AG09319 (cell line): Measurements from ENCODE around the gene FAAH.

Experiments
- DNase-seq: peaks from one replicate; pipeline ENCODE4 v3.0.0-alpha.2; 2010; ENCODE audit warnings: low read depth; ENCODE audit errors: extremely low read depth
- CTCF ChIP-seq: IDR thresholded peaks from 2 replicates; pipeline ENCODE4 v1.5.1; 2011; ENCODE audit warnings: low read depth, mild to moderate bottlenecking, inconsistent platforms, low read length, moderate library complexity

FAAH gene

GRCh38 chr1:46408356-46409062 lies 14.4 kb downstream of the FAAH start:
- TF ChIP-seq CTCF, result no peak

DNA sequence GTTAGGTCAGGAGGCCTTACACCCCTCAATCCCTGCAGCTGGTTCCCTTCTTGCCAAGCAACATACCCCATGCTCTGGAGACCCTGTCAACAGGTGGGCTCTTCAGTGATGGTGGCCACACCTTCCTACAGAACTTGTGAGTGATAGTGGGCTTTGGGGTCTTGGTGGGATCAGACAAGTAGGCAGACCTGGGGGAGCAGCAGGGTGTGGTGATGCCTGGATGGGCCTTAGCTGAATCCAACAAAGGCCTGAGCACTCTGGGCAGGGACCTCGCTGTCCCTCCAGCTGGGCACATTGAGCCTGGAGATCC lies 14.9 kb downstream of the FAAH start:
- no peak for DNase-seq
- no peak for TF ChIP-seq CTCF

More at GRCh38 chr1:46408356-46409062, 14.4 kb downstream of the FAAH start:
- DNase-seq, result no peak

DNA sequence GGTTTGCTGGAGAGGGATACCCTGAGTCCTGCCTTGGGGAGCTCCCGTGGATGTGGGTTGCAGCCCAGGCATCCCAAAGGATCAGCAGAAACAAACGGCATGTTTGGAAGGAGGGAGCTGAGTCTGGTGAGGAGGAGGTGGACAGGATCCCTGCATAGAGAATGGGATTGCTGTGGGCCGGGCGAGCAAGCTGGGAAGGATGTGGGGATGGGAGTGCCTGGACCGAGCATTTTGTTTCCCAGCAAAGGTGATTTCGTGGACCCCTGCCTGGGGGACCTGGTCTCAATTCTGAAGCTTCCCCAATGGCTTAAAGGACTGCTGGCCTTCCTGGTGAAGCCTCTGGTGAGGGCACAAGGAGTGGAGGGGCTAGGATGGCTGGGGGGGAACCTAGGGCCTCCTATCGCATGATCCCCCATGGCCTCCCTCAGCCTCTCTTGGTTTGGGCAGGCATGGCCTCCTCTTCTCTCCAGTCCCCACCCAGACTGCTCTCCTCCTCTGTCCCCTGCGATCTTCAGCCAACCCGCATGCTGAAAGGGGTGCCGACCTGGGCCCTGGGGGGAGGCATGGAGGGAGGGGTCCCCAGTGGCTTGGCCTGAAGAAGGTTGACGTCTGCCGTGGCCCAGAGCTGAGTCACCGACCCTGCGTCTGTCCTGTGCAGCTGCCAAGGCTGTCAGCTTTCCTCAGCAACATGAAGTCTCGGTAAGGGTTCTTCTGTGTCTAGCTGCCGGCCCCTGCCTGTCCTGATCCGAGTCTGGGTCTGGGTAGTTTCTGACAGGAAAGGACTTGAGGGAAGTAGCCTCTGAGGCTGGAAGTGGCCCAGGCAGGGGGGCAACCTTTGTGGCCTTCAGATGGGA lies 16.3 kb downstream of the FAAH start:
- DNase-seq, result no peak
- TF ChIP-seq CTCF, result no peak

DNA sequence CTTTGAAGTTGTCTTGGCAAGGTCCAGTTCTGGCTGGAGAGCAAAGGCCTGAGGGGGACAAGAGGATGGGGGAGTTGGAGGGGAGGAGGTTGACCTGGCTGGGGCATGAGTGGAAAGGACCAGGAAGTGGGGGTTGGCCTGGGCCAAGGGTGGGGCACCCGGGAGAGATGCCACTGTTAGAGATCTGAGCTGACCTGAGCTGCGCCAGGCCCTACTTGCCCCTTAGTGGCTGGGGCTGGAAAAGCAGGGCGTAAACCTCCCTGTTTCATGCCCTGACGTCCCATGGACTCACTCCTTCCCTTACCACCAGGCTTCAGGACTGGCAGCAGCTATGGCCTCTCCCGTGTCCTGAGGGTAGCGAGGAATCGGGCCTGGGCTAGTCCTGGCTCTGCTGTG lies 16.9 kb downstream of the FAAH start:
- TF ChIP-seq CTCF, result no peak
- no peak for DNase-seq

DNA sequence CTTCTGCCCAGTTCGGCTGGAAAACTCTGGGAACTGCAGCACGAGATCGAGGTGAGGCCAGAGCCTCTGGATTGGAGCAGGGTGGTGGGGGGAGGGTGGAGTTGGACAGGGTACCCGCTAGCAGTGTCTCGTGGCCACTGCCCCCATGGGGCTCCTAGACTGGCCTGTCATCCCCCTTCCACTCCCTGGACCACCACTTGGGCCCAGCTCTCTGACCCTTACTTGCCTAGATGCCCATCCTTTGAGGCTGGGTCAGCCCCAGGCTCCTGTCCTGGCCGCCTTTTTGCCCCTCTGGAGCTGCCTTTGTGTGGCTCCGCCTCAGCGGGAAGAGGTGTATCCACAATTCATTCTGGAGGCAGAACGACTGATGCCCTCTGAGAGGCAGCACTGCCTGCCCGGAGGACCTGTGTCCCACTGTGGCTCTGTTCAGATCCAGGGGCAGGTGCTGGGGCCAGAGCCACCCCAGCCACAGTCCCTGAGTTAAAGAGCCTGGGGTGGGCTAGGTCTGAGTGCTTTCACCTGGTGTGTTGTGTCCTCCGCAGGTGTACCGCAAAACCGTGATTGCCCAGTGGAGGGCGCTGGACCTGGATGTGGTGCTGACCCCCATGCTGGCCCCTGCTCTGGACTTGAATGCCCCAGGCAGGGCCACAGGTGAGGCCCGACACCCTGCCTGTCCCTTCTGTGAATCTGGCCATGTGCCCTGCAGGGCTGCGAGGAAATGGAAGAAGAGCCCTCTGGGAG lies 17.7 kb downstream of the FAAH start:
- DNase-seq, result no peak
- TF ChIP-seq CTCF, result peak; percentile 11

- no peak for DNase-seq
- no peak for TF ChIP-seq CTCF
Measured at GRCh38 chr1:46412893-46413595, 18.9 kb downstream of the FAAH start.
